Hindlimb muscle (tissue), 1 donor: ENCODE results near the gene XRRA1. TPM values are rescaled to one million over a fixed set of nuclear protein-coding genes. Genes with fewer than 3 reads are reported as not detected.

Source experiments
- DNase-seq: peaks from one replicate; pipeline ENCODE4 v3.0.0-alpha.2; 2013
- polyA plus RNA-seq: library from polyadenylated mRNA; unstranded; fragments of 120-200 nt; gene quantifications from one replicate; pipeline ENCODE4 v1.2.1, GENCODE V29; 2013; ENCODE audit not compliant: insufficient read length

XRRA1 gene
- polyA plus RNA-seq, 1 donor, result 5.6 TPM

GRCh38 chr11:74822170-74822569 is 126.7 kb downstream of the XRRA1 start:
- no peak for DNase-seq

GRCh38 chr11:74820763-74821162 is 128.1 kb downstream of the XRRA1 start:
- DNase-seq, result no peak

- DNase-seq, result no peak
These were observed 129.5 kb downstream of the XRRA1 start for GRCh38 chr11:74819400-74819799.

GRCh38 chr11:74818283-74818946 is 130.5 kb downstream of the XRRA1 start:
- DNase-seq, result no peak

GRCh38 chr11:74816664-74817063 is 132.2 kb downstream of the XRRA1 start:
- no peak for DNase-seq

- DNase-seq, result no peak
These were observed 132.9 kb downstream of the XRRA1 start for GRCh38 chr11:74815966-74816365.

GRCh38 chr11:74809801-74810200 is 139.1 kb downstream of the XRRA1 start:
- DNase-seq, result no peak

- DNase-seq, result no peak
These were observed 142.6 kb downstream of the XRRA1 start for GRCh38 chr11:74806267-74806666.

GRCh38 chr11:74791333-74792100 is 157.4 kb downstream of the XRRA1 start:
- DNase-seq, result no peak

Other genes with a start within 250 kb of the XRRA1 start
- gene CHRDL2, start 217.7 kb downstream of the XRRA1 start, polyA plus RNA-seq, result 2.1 TPM
- 15.5 TPM for gene RNF169, start 200.2 kb downstream of the XRRA1 start, polyA plus RNA-seq
- gene SPCS2, start 175 bp upstream of the XRRA1 start, polyA plus RNA-seq, result 82.8 TPM
- gene NEU3, start 39.8 kb upstream of the XRRA1 start, polyA plus RNA-seq, result 21.2 TPM
- gene OR2AT4, start 147.8 kb upstream of the XRRA1 start, polyA plus RNA-seq, result 0.06 TPM
- 17.5 TPM for gene SLCO2B1, start 202.0 kb upstream of the XRRA1 start, polyA plus RNA-seq